Measurements from ENCODE around the gene NSUN4.

- TF ChIP-seq CTCF (IDR thresholded peaks at IDR 0.05) = no peak
- TF ChIP-seq EZH2 (IDR thresholded peaks at IDR 0.05; ENCODE audit: borderline replicate concordance, insufficient read depth, low read depth, low read length, poor library complexity, severe bottlenecking) = no peak
Measured at GRCh38 chr1:46344481-46344880, 3.9 kb downstream of the NSUN4 start.

Data from B cell (primary cell).